Measurements from ENCODE around the gene AJAP1.

AJAP1 gene

GRCh38 chr1:4703646-4704045 is 49.2 kb downstream of the AJAP1 start:
- DNase-seq = no peak

DNA sequence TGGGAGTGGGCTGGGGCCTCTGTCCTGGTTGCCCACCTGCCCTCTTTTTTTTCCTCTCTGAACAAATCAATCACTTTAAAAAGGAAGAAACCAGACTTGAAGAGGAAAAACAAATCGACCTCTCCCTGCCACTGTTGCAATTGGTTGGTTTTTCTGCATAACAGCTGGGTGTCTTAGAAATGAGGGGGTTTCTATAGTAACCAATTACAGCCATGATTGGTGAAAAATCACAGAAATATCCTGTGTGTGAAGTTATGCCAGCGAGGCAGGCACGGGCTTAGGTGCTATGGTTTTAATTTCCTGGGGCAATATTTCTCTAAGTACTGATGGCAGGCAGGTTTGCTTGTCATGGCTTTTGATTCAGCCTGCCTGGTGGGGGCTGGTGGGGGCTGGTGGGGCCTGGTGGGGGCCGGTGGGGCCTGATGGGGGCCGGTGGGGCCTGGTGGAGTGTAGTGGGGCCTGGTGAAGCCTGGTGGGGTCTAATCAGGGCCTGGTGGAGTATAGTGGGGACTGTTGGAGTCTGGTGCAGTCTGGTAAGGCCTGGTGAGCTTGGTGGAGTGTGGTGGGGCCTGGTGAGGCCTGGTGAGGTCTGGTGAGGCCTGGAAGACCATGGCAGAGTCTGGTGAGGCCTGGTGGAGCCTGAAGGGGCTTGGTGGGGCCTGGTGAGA is 54.6 kb downstream of the AJAP1 start:
- no peak for DNase-seq

- no peak for DNase-seq
These were observed 55.2 kb downstream of the AJAP1 start for GRCh38 chr1:4709641-4710040.

- no peak for DNase-seq
These were observed 56.4 kb downstream of the AJAP1 start for GRCh38 chr1:4710592-4711415.

GRCh38 chr1:4711416-4712275 is 57.2 kb downstream of the AJAP1 start:
- DNase-seq = no peak

DNA sequence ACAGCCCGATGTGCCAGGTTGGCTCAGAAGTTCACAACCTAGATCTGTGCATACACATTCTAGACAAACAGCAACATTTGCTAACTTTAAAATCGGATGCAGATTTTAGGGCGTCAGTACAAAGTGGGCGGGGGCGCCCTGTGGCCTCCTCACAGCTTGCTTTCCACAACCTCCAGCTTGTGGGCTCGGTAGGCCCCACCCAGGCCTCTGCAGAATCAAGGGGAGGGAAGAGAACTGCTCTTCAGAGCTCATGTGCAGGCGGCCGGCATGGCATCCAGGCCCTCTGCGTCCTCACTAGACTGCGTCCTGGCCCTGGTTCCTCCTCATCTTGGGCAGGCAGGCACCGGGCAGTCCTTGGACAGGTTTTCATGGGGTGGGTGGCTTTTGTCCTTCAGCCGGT is 59.3 kb downstream of the AJAP1 start:
- DNase-seq = no peak

- no peak for DNase-seq
These were observed 62.0 kb downstream of the AJAP1 start for GRCh38 chr1:4716406-4716805.

- no peak for DNase-seq
These were observed 63.7 kb downstream of the AJAP1 start for GRCh38 chr1:4718071-4718470.

DNA sequence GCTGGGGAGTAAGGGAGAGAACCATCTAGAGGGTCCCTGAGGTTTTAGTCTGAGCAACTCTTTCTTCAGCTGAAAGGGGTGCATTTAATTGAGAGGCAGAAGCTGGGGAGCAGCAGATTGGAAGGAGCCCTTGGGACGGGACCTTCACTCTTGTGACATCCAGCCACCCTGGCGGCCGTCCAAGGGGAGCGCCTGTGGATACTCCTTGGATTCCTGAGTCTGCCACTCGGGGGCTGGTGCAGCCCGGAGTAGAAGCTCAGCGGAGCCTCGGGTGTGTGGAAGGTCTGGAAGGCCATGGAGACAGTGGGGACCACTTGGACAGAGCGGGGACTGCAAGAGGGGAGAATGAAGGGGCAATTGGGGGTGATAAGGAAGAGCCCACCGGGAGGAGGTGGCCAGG is 68.7 kb downstream of the AJAP1 start:
- DNase-seq = no peak

DNA sequence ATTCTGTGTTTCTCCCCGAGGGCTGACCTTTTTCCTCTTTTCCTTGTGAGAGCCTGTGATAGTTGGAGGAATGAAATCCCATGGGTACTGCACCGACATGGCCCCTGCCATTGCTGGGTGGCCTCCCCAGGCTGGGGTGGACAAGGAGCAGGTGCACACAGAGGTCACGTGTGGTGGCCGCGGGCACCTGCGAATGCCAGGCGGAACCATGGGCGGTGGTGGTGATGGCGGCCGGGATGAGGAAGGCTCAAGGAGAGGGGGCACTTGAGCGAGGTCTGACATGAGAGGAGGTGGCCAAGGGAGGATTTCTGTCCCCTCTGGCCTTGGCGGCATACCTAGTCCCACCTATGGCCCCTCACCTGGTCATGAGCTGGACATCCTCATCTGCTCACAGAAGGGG is 69.6 kb downstream of the AJAP1 start:
- no peak for DNase-seq

DNA sequence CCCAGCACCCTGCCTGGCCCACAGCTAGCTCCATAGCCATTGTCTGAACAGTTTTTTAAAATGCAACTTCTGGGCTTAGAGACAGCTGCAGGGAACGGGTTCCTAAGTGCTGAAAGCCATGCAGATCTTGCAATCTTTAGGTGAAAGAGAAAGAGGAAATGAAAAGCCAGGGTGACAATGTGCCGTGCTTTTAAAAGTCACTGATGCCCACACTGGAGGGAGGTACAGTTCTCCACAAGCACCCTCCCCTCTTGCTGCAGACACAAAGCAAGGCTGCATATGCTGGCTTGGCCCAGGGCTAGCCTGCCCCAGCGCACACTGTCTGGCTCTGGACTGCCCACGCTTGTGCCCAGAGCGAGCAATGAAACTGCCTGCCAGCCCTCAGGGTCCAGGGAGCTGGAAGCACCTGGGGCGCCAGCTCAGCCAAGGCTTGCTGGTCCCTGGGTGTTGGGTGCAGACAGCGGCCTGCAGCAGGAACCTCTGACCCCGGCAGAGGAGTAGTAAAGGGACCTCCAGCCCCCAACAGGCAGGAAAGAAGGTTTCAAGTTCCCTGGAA is 70.4 kb downstream of the AJAP1 start:
- DNase-seq = no peak

GRCh38 chr1:4725416-4725815 is 71.0 kb downstream of the AJAP1 start:
- DNase-seq = no peak

- DNase-seq = no peak
These were observed 72.4 kb downstream of the AJAP1 start for GRCh38 chr1:4726620-4727341.

DNA sequence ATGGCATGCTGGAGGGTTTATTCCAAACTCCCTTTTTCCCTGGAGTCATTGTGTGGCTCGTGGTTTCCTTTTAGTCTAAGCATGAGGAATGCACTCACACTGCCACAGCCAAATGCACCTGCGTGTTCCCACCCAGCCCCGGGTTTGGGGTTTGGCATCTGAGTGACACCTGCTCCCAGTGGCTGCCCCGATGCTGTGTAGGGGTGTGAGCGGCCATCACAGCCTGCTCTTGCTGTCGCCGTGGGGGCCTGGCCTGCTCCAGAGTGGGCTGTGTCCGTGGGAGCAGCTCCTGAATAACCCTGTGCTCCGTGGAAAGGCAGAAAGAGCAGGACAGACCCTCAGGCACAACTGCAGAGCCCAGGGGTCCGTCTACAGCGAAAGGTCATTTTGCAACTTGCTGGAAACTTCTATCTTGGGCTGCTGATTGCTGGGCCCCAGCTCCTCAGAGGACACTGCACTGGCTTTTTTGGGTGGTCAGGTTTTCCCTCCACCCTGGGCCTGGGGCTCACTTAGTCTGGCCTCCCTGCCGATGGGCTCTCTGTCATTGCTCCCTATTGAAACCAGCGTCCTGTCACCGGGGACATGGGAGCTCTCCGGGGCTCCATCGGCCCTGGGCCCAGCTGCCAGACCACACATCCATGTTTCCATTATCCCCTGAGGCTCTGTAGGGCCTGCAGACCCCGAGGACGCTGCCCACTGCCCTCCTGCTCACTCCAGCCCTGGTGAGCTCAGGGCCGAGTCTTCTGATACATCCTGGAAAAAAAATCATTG is 74.1 kb downstream of the AJAP1 start:
- DNase-seq = no peak

GRCh38 chr1:4729090-4729471 is 74.7 kb downstream of the AJAP1 start:
- DNase-seq = no peak

DNA sequence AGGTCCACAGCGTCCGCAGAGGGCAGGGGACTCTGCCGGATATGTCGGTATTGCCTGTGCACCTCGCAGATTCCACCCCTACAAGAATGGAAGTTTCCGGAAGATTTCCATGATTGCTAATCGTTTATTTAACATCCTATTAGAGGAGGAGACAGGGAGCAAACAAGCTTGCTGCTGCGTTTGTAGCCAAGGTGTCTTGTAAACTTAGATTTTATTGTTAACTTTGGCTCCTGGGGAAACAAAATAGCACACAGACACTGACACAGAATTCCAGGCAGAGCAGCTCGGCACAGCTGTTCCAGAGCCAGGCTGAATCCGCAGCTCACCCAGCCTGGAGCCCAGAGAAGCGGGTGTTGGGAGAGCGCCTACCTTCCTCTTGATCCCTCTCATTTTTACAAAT is 75.7 kb downstream of the AJAP1 start:
- no peak for DNase-seq

DNA sequence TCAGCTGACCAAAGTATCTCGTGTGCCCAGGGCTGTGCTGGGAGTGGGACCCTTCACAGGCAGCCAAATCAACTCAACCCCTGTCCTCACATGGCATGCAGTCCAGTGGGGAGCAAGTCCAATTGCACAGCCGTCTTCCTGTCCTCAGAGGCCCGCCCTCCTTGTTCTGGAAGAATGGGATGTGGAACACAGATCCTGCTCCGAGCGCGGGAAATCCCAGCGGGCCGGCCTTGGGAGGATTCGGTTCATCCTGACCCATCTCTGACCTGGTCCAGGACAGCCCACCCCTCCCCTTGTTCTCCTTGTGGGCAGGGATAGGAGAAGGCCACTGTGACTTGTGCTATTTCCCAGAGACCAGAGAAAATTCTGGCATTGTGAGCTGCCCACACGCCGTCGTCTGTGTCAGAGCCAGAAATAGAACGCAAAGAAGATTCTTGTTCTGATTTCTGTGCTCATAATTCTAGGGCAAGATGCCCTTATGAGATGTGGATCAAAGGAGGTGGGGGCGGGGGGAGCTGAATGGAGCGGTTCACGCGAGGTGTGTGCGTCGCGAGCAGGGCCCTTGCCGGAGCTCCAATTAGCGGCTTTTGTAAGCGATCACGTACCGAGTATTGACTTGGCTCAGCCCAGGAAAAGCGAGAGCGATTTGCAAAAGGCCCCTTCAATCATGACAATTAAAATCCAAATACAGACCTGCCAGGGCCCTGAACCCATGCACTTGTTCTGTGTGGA is 79.2 kb downstream of the AJAP1 start:
- DNase-seq = no peak

- DNase-seq = no peak
These were observed 79.8 kb downstream of the AJAP1 start for GRCh38 chr1:4734219-4734618.

GRCh38 chr1:4734791-4735190 is 80.4 kb downstream of the AJAP1 start:
- DNase-seq = no peak

DNA sequence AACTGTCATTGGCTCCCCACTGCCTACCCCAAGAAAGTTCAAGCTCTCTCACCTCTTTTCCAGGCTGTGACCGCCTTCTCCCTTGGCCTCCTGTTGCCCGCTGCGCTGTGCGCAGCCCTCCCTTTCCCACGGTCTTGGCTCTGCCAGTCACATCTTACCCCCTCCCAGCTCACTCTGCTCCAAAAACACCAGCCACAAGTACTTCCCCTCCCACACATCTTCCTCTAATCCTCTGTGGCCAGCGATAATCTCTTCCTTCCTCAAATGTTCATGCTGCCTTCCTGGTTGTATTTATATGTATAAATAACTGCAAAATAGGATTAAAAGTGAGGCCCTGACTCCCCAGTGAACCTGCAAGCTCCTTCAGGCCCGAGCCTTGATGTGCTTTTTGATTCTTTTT is 81.8 kb downstream of the AJAP1 start:
- no peak for DNase-seq

- DNase-seq = no peak
These were observed 87.5 kb downstream of the AJAP1 start for GRCh38 chr1:4741876-4742423.
